Loucy (cell line): ENCODE data around the gene RPS28.

Experiments
- H2AFZ ChIP-seq: fragments of 200-600 bp; sonication (generic); 2 replicates; pipeline ENCODE4 v1.6.0; 2016; ENCODE audit warnings: antibody characterized with exemption, mild to moderate bottlenecking, low read length, moderate library complexity
- H3F3A ChIP-seq: fragments of 200-600 bp; 2 replicates; pipeline ENCODE4 v1.6.0; 2016; ENCODE audit warnings: antibody characterized with exemption, low read depth, mild to moderate bottlenecking
- H3K27me3 ChIP-seq: fragments of 200-600 bp; sonication (generic); 2 replicates; pipeline ENCODE4 v1.6.1; 2014; ENCODE audit warnings: low read length, mild to moderate bottlenecking; ENCODE audit not compliant: insufficient read depth, poor library complexity, severe bottlenecking
- H3K36me3 ChIP-seq: fragments of 200-600 bp; sonication (generic); 2 replicates; pipeline ENCODE4 v1.6.1; 2016; ENCODE audit warnings: low read length; ENCODE audit not compliant: insufficient read depth
- H3K4me1 ChIP-seq: fragments of 200-600 bp; sonication (generic); 2 replicates; pipeline ENCODE4 v1.5.1; 2014; ENCODE audit warnings: low read length, mild to moderate bottlenecking; ENCODE audit not compliant: insufficient read depth, poor library complexity, severe bottlenecking
- H3K4me2 ChIP-seq: fragments of 200-600 bp; sonication (generic); 2 replicates; pipeline ENCODE4 v1.6.0; 2014; ENCODE audit warnings: antibody characterized with exemption, low read length, low read depth, mild to moderate bottlenecking; ENCODE audit not compliant: poor library complexity, severe bottlenecking
- H3K4me3 ChIP-seq: fragments of 200-600 bp; sonication (generic); 2 replicates; pipeline ENCODE4 v1.5.1; 2014; ENCODE audit warnings: low read length, mild to moderate bottlenecking, mixed read lengths; ENCODE audit not compliant: poor library complexity, severe bottlenecking
- H3K79me2 ChIP-seq: fragments of 200-600 bp; sonication (generic); 2 replicates; pipeline ENCODE4 v1.6.1; 2014; ENCODE audit warnings: low read length; ENCODE audit not compliant: insufficient read depth
- H3K9ac ChIP-seq: fragments of 200-600 bp; sonication (generic); 2 replicates; pipeline ENCODE4 v1.6.0; 2014; ENCODE audit warnings: mild to moderate bottlenecking, low read depth, low read length, moderate library complexity; ENCODE audit not compliant: poor library complexity, severe bottlenecking
- H3K9me2 ChIP-seq: fragments of 200-600 bp; sonication (generic); replicated peaks from 2 replicates; pipeline ENCODE4 v1.6.1; 2016; ENCODE audit warnings: low read depth, low read length, mixed read lengths
- H3K9me3 ChIP-seq: fragments of 200-600 bp; sonication (generic); 2 replicates; pipeline ENCODE4 v1.6.1; 2014; ENCODE audit warnings: mild to moderate bottlenecking, antibody characterized with exemption, low read length, low read depth; ENCODE audit not compliant: insufficient read depth
- H4K20me1 ChIP-seq: fragments of 200-600 bp; sonication (generic); 2 replicates; pipeline ENCODE4 v1.6.0; 2014; ENCODE audit warnings: antibody characterized with exemption, low read length, mild to moderate bottlenecking; ENCODE audit not compliant: insufficient read depth, poor library complexity, severe bottlenecking
- EZH2phosphoT487 ChIP-seq: fragments of 200-600 bp; IDR thresholded peaks from 2 replicates; pipeline ENCODE4 v1.6.1; 2018; ENCODE audit warnings: antibody characterized with exemption, mild to moderate bottlenecking, moderate library complexity, borderline replicate concordance
- TF ChIP-seq, protein P1 (sequence below): fragments of 200-600 bp; sonication (generic); conservative IDR thresholded peaks from 2 replicates; pipeline ENCODE4 v1.5.1; 2014; ENCODE audit warnings: mild to moderate bottlenecking, antibody characterized with exemption, low read length

RPS28 gene

DNA sequence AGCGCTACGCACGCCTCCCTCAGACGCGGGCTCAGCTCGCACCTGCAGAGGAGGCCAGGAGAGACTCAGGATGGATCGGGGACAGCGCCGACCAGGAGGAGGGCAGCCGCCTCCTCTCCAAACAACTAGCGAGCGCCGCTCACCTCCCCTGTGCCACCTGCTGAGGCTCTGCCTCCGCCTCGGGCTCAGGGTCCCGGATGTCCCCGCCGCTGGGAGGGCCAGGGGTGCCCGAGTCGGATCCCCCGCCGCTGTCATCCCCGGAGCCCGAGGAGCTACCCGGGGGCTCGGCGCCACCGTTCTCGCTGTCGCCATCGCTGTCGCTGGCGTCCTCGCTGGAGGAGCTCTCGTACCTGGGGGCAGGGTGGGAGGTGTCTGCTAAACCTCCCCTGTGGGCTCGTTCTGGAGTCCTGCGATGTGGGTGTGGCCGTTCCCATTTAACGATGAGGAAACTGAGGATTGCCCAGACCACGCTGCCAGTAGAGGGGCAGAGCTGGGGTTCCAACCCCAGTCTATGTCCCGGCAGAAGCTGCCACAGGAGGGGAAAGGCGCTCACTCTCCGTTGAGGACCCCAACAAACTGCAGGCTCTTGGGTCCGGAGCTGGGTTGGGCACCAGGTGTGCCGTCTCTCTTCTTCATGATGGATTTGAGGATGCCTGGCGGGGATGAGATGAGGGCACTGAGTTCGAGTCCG lies 12.6 kb downstream of the RPS28 start:
- Histone ChIP-seq H3K27me3 (no peaks in the 10 kb centered on the region), H3K4me3 (no peak overlapping the region), H3K79me2 (no peaks in the 10 kb centered on the region), H3K9me3 (no peaks in the 10 kb centered on the region), H3F3A (no peaks in the 10 kb centered on the region), H3K36me3 (no peaks in the 10 kb centered on the region), H3K9me2 (no peaks in the 10 kb centered on the region), H3K9ac (no peak overlapping the region), H3K4me1 (no peaks in the 10 kb centered on the region), H4K20me1 (no peaks in the 10 kb centered on the region), H2AFZ (no peak overlapping the region), H3K4me2 (no peak overlapping the region)
- TF ChIP-seq, protein P1, sequence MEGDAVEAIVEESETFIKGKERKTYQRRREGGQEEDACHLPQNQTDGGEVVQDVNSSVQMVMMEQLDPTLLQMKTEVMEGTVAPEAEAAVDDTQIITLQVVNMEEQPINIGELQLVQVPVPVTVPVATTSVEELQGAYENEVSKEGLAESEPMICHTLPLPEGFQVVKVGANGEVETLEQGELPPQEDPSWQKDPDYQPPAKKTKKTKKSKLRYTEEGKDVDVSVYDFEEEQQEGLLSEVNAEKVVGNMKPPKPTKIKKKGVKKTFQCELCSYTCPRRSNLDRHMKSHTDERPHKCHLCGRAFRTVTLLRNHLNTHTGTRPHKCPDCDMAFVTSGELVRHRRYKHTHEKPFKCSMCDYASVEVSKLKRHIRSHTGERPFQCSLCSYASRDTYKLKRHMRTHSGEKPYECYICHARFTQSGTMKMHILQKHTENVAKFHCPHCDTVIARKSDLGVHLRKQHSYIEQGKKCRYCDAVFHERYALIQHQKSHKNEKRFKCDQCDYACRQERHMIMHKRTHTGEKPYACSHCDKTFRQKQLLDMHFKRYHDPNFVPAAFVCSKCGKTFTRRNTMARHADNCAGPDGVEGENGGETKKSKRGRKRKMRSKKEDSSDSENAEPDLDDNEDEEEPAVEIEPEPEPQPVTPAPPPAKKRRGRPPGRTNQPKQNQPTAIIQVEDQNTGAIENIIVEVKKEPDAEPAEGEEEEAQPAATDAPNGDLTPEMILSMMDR, result no peak
- TF ChIP-seq EZH2phosphoT487, result no peak

DNA sequence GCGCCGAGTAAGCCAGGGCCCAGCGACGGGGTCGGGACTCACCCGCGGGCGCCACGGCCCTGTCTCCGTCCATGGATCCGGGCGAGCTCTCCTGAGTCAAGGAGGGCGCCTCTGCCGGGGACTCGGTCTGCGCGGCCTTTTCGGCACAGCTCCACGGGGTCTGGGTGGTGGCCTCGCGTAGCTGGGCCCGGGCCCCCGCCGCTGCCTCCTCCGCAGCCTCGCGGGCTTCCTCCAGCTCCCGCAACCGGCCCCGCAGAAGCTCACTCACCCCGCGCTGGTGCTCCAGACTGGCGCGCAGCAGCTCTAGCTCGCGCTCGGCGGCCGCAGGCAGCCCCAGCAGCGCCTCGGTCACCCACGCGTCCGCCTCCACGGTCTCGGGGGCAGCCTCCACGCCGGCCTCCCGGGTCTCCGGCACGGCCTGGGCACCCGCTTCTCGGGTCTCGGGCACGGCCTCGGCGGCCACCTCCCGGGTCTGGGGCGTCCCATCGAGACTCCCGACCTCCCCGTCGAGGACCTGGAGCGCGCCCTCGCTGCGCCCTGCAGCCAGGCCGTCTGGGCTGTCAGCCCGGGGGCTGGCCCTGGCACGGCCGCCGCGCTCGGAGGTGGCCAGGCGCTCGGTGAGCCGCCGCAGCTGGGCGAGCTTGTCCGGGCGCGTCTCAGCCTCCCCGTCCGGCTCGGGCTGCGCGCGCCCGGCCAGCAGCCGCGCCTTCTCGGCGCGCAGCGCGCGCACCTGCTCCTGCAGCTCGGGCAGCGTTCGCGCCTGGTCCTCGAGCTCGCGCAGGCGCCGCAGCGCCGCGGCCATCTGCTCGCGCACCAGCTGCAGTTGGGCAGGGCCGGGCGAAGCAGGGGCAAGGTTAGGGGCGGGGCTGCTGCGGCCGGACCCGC lies 13.4 kb downstream of the RPS28 start:
- Histone ChIP-seq H3K4me2 (no peak overlapping the region), H3K27me3 (no peaks in the 10 kb centered on the region), H3K4me1 (no peaks in the 10 kb centered on the region), H3K9ac (no peak overlapping the region), H2AFZ (no peak overlapping the region), H3F3A (no peaks in the 10 kb centered on the region), H3K79me2 (no peaks in the 10 kb centered on the region), H3K9me2 (no peaks in the 10 kb centered on the region), H4K20me1 (no peaks in the 10 kb centered on the region), H3K4me3 (no peak overlapping the region), H3K9me3 (no peaks in the 10 kb centered on the region), H3K36me3 (no peaks in the 10 kb centered on the region)
- no peak for TF ChIP-seq EZH2phosphoT487
- TF ChIP-seq, protein P1, result no peak

DNA sequence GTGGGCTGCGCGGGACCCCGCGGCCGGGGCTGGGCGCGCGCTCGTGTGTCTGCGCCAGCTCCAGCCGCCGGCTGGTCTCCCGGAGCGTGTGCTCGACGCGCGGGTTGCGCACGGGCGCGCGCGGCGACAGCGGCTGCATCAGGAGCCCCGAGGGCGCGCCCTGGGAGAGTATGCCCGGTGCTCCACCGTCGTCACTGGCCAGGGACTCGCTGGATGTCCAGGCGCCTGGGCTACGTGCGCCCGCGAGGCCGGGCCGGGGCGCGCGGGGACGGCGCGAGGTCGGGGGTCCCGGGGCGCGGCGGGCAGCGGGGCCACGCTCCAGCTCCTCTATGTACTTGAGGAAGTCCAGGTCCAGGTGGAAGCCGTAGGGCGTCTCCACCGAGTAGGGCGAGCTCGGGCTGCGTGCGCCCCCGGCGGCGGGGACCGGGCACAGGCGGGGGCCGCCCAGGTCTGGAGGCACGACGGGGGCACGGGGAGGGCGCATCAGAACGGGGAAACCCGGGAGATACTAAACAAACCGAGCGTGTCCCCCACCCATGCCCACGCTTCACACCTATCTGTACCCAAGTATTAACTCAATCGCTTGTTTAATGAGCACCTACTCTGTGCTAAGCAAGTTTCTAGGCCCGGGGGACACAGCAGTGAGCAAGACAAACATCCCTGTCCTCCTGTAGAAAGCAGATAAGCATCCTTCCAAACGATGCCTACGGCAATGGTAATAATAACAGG lies 14.2 kb downstream of the RPS28 start:
- Histone ChIP-seq H3K4me3 (no peak overlapping the region), H4K20me1 (no peaks in the 10 kb centered on the region), H3K4me1 (no peaks in the 10 kb centered on the region), H3K36me3 (no peaks in the 10 kb centered on the region), H3K4me2 (no peak overlapping the region), H2AFZ (no peak overlapping the region), H3K27me3 (no peaks in the 10 kb centered on the region), H3K79me2 (no peaks in the 10 kb centered on the region), H3K9ac (no peak overlapping the region), H3K9me2 (no peaks in the 10 kb centered on the region), H3K9me3 (no peaks in the 10 kb centered on the region), H3F3A (no peaks in the 10 kb centered on the region)
- TF ChIP-seq EZH2phosphoT487, result no peak
